ENCODE data around the gene FKBP7.
"Not testable (repeated sequence)": the region's sequence is repeated elsewhere in the genome, so short reads cannot be mapped to it uniquely, and the experiment has no call there.

Gene FKBP7

GRCh38 chr2:178478439-178479274 lies at the start of gene FKBP7:
Gene FKBP7, minus strand, starts transcription at chr2:178478600. Its CDS starts 101 bp downstream, at chr2:178478499.
- peak; percentile 60 for DNase-seq

GRCh38 chr2:178527592-178527991 lies 49.2 kb upstream of the FKBP7 start:
- DNase-seq: no peak

- no peak for DNase-seq
These were observed 47.9 kb upstream of the FKBP7 start for GRCh38 chr2:178526256-178526655.

GRCh38 chr2:178525460-178525859 lies 47.1 kb upstream of the FKBP7 start:
- DNase-seq: not testable (repeated sequence)

GRCh38 chr2:178525010-178525409 lies 46.6 kb upstream of the FKBP7 start:
- not testable (repeated sequence) for DNase-seq

- no peak for DNase-seq
These were observed 45.3 kb upstream of the FKBP7 start for GRCh38 chr2:178523596-178524134.

- peak; percentile 82 for DNase-seq
These were observed 44.7 kb upstream of the FKBP7 start for GRCh38 chr2:178522950-178523595.

GRCh38 chr2:178521304-178522150 lies 43.1 kb upstream of the FKBP7 start:
- no peak for DNase-seq

GRCh38 chr2:178517496-178517895 lies 39.1 kb upstream of the FKBP7 start:
- DNase-seq: no peak

- no peak for DNase-seq
These were observed 36.3 kb upstream of the FKBP7 start for GRCh38 chr2:178514664-178515063.

GRCh38 chr2:178513876-178514275 lies 35.5 kb upstream of the FKBP7 start:
- DNase-seq: no peak

- no peak for DNase-seq
These were observed 34.1 kb upstream of the FKBP7 start for GRCh38 chr2:178512484-178512883.

GRCh38 chr2:178510384-178510783 lies 32.0 kb upstream of the FKBP7 start:
- DNase-seq: no peak

- no peak for DNase-seq
These were observed 30.2 kb upstream of the FKBP7 start for GRCh38 chr2:178508646-178509045.

- no peak for DNase-seq
These were observed 28.5 kb upstream of the FKBP7 start for GRCh38 chr2:178506949-178507348.

GRCh38 chr2:178506524-178506923 lies 28.1 kb upstream of the FKBP7 start:
- no peak for DNase-seq

- no peak for DNase-seq
These were observed 27.7 kb upstream of the FKBP7 start for GRCh38 chr2:178506101-178506500.

GRCh38 chr2:178502751-178503150 lies 24.4 kb upstream of the FKBP7 start:
- DNase-seq: no peak

- DNase-seq: no peak
These were observed 21.2 kb upstream of the FKBP7 start for GRCh38 chr2:178499640-178500039.

- no peak for DNase-seq
These were observed 19.7 kb upstream of the FKBP7 start for GRCh38 chr2:178498137-178498536.

GRCh38 chr2:178496049-178496448 lies 17.6 kb upstream of the FKBP7 start:
- no peak for DNase-seq

- no peak for DNase-seq
These were observed 13.2 kb upstream of the FKBP7 start for GRCh38 chr2:178491612-178492011.

GRCh38 chr2:178485356-178485755 lies 7.0 kb upstream of the FKBP7 start:
- DNase-seq: no peak

Measured in NCI-H446 treated with DMSO at 0.1 percent for 48 hours (cell line).